ENCODE results near the gene LRMDA. TPM values are rescaled to one million over a fixed set of nuclear protein-coding genes. Genes with fewer than 3 reads are reported as not detected.

Gene LRMDA
- total and polyA plus RNA-seq, 2 of the 8 experiments (the other 6 are each of a cell fraction or from before 2014, with no cell fraction given) = 0.86 to 2.8 TPM

GRCh38 chr10:76285012-76285411, 853.6 kb downstream of the LRMDA start:
- Histone ChIP-seq H2AK5ac (ENCODE audit: low read depth, low read length) (no peak overlapping the region), H2BK12ac (ENCODE audit: low read depth, low read length) (no peak overlapping the region), H3K56ac (replicated peaks; ENCODE audit: insufficient read length, low read depth, low read length) (no peak overlapping the region), H3K23ac (ENCODE audit: insufficient read length) (no peak overlapping the region), H3K9ac (replicated peaks in 1 of 4; ENCODE audit: extremely low read depth in 1 of 4, low read depth in 3 of 4, low read length in 3 of 4) (no peak overlapping the region), H3K4me2 (ENCODE audit: insufficient read depth in 1 of 2, low read depth in 2 of 2, low read length in 2 of 2) (no peak overlapping the region), H4K5ac (ENCODE audit: insufficient read length, low read depth, low read length) (no peak overlapping the region), H2BK15ac (ENCODE audit: low read length) (no peak overlapping the region), H4K20me1 (replicated peaks in 1 of 2; ENCODE audit: control insufficient read depth in 1 of 2, insufficient read depth in 2 of 2, low read length in 2 of 2) (no peaks in the 10 kb centered on the region), H2BK5ac (ENCODE audit: low read depth, low read length) (no peak overlapping the region), H3K4me3 (ENCODE audit: extremely low read depth in 1 of 4, insufficient read depth in 2 of 4, low read depth in 3 of 4, low read length in 4 of 4) (no peak overlapping the region), H4K91ac (replicated peaks; ENCODE audit: insufficient read length, low read length) (no peak overlapping the region), H3K4me1 (replicated peaks in 1 of 4; ENCODE audit: control insufficient read depth in 3 of 4, insufficient read depth in 4 of 4, low read length in 3 of 4) (peaks cover 0 to 5% (median 0%) of the 10 kb centered on the region in 4 experiments; a peak in 1 of 7 replicates), H4K8ac (ENCODE audit: extremely low read depth, insufficient read depth, low read length) (no peak overlapping the region), H3K79me2 (ENCODE audit: control insufficient read depth in 1 of 2, insufficient read depth in 2 of 2, low read length in 2 of 2) (no peaks in the 10 kb centered on the region), H3K4ac (replicated peaks; ENCODE audit: insufficient read length, low read depth, low read length) (no peak overlapping the region), H3K23me2 (ENCODE audit: low read depth, low read length) (no peaks in the 10 kb centered on the region), H3K14ac (ENCODE audit: insufficient read length) (no peak overlapping the region), H3K79me1 (ENCODE audit: low read depth, low read length) (no peaks in the 10 kb centered on the region), H3K18ac (ENCODE audit: extremely low read depth, low read length) (no peak overlapping the region), H2BK20ac (ENCODE audit: low read length) (no peak overlapping the region), H3K9me3 (ENCODE audit: insufficient read depth in 2 of 2, low read depth in 1 of 2, low read length in 1 of 2) (0 out of 4 replicates have a peak, but pooled peaks cover 0 to 4% of the 10 kb centered on the region in 2 experiments), H3K27ac (ENCODE audit: low read depth, low read length) (no peak overlapping the region), H2BK120ac (replicated peaks; ENCODE audit: low read depth, low read length) (no peak overlapping the region), H3K27me3 (replicated peaks in 1 of 4; ENCODE audit: control insufficient read depth in 3 of 4, extremely low read depth in 1 of 4, insufficient read depth in 3 of 4, low read length in 3 of 4) (no peaks in the 10 kb centered on the region), H3K36me3 (ENCODE audit: control insufficient read depth in 2 of 4, insufficient read depth in 4 of 4, low read length in 3 of 4) (no peaks in the 10 kb centered on the region), H2AFZ (ENCODE audit: low read length) (no peak overlapping the region)
- ChIA-PET POLR2A (ENCODE audit: partially characterized antibody) (no interaction called here), CTCF (ENCODE audit: partially characterized antibody) (interaction anchor here (0.7 kb wide), 1 partner anchor 28 kb away, joined by 4 read pairs; no protein-coding TSS in a partner anchor)
- no peak for DNase-seq (ENCODE audit: low read depth in 1 of 2, low spot score in 2 of 2)
- TF ChIP-seq CREB1 (IDR thresholded peaks at IDR 0.05) (no peak), NANOG (IDR thresholded peaks at IDR 0.05; ENCODE audit: insufficient read depth, low read depth, low read length, poor library complexity, severe bottlenecking) (no peak), KDM1A (IDR thresholded peaks at IDR 0.05; ENCODE audit: borderline replicate concordance, low read length) (no peak), YY1 (IDR thresholded peaks at IDR 0.05; ENCODE audit: low read depth, low read length) (no peak), NRF1 (IDR thresholded peaks at IDR 0.05; ENCODE audit: low read depth, low read length) (no peak), E2F6 (IDR thresholded peaks at IDR 0.05) (no peak), SP4 (IDR thresholded peaks at IDR 0.05; ENCODE audit: low read length) (no peak), CEBPB (IDR thresholded peaks at IDR 0.05; ENCODE audit: low read depth, low read length) (no peak), TAF7 (optimal IDR thresholded peaks at IDR 0.05; ENCODE audit: borderline replicate concordance, low read depth, low read length) (no peak), TBP (IDR thresholded peaks at IDR 0.05; ENCODE audit: low read depth, low read length) (no peak), JUND (IDR thresholded peaks at IDR 0.05; ENCODE audit: low read length) (no peak)
- 94% methylated on average over 1 of the region's 1 CpG; no CpG with 5 or more reads in 1 of the 2 experiments for WGBS, 2 experiments (ENCODE audit: extremely low coverage in 1 of 2, insufficient coverage in 1 of 2, insufficient read length in 1 of 2, insufficient replicate concordance in 2 of 2, low coverage in 1 of 2, low lambda C conversion rate in 2 of 2, missing lambda C conversion rate in 1 of 2)
- FAIRE-seq = no peak
